ENCODE measurements around the gene PLXNC1.

Gene PLXNC1

GRCh38 chr12:94333396-94333795 lies 185.0 kb downstream of the PLXNC1 start:
- no peak overlapping the region for H3K4me3 Mint-ChIP-seq
- no peak overlapping the region for H3K27ac Mint-ChIP-seq
- H3K4me1 Mint-ChIP-seq (ENCODE audit: low read depth): peaks cover 18% of the 10 kb centered on the region
- H3K27me3 Mint-ChIP-seq: no peaks in the 10 kb centered on the region
- H3K9me3 Mint-ChIP-seq: no peaks in the 10 kb centered on the region
- peaks cover 16% of the 10 kb centered on the region for H3K36me3 Mint-ChIP-seq (ENCODE audit: low read depth)
- intact Hi-C loops (cut with micrococcal nuclease): no loop called here

GRCh38 chr12:94336211-94336925 lies 188.0 kb downstream of the PLXNC1 start:
- Mint-ChIP-seq H3K4me3 (no peak overlapping the region), H3K4me1 (ENCODE audit: low read depth) (peaks cover 18% of the 10 kb centered on the region), H3K36me3 (ENCODE audit: low read depth) (peaks cover 5% of the 10 kb centered on the region), H3K9me3 (no peaks in the 10 kb centered on the region), H3K27ac (no peak overlapping the region), H3K27me3 (no peaks in the 10 kb centered on the region)
- intact Hi-C loops (cut with micrococcal nuclease): no loop called here

- peaks cover 18% of the 10 kb centered on the region for H3K4me1 Mint-ChIP-seq (ENCODE audit: low read depth)
- no peaks in the 10 kb centered on the region for H3K36me3 Mint-ChIP-seq (ENCODE audit: low read depth)
- intact Hi-C loops (cut with micrococcal nuclease): no loop called here
- no peaks in the 10 kb centered on the region for H3K9me3 Mint-ChIP-seq
- no peak overlapping the region for H3K4me3 Mint-ChIP-seq
- H3K27ac Mint-ChIP-seq: no peak overlapping the region
- H3K27me3 Mint-ChIP-seq: no peaks in the 10 kb centered on the region
These were observed 189.8 kb downstream of the PLXNC1 start for GRCh38 chr12:94338006-94338794.

DNA sequence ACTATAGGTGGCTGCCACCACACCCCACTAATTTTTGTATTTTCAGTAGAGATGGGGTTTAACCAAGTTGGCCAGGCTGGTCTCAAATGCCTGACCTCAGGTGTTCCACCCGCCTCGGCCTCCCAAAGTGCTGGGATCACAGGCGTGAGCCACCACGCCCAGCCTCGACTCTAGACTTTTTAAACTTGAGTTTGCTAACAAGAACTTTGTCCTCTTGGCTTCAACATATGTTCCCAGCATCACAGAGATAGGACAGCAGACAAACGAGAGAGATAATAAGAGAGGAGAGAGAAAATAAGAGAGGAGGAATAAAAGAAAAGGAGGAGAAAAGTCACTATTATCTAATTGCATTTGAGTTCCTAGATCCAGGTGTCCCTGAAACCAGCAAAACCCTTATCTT lies 192.2 kb downstream of the PLXNC1 start:
- Mint-ChIP-seq H3K27me3 (no peaks in the 10 kb centered on the region), H3K9me3 (peaks cover 5% of the 10 kb centered on the region), H3K4me3 (no peak overlapping the region), H3K27ac (no peak overlapping the region), H3K4me1 (ENCODE audit: low read depth) (peaks cover 11% of the 10 kb centered on the region), H3K36me3 (ENCODE audit: low read depth) (peaks cover 9% of the 10 kb centered on the region)
- intact Hi-C loops (cut with micrococcal nuclease): no loop called here

GRCh38 chr12:94353130-94353529 lies 204.8 kb downstream of the PLXNC1 start:
- no peaks in the 10 kb centered on the region for H3K4me1 Mint-ChIP-seq (ENCODE audit: low read depth)
- H3K9me3 Mint-ChIP-seq: peaks cover 96% of the 10 kb centered on the region
- no peak overlapping the region for H3K27ac Mint-ChIP-seq
- H3K27me3 Mint-ChIP-seq: no peaks in the 10 kb centered on the region
- peaks cover 78% of the 10 kb centered on the region for H3K36me3 Mint-ChIP-seq (ENCODE audit: low read depth)
- intact Hi-C loops (cut with micrococcal nuclease): no loop called here
- no peak overlapping the region for H3K4me3 Mint-ChIP-seq
